GM10266 (cell line): ENCODE measurements around the gene CEP72.
"Not testable (repeated sequence)": the region's sequence is repeated elsewhere in the genome, so short reads cannot be mapped to it uniquely, and the experiment has no call there.

ENCODE experiments used
- DNase-seq: peaks from one replicate; pipeline ENCODE4 v3.0.0; 2012; ENCODE audit errors: extremely low spot score
- CTCF ChIP-seq: IDR thresholded peaks from 2 replicates; pipeline ENCODE4 v1.5.1; 2012; ENCODE audit warnings: mild to moderate bottlenecking, low read depth; ENCODE audit not compliant: control insufficient read depth, insufficient read depth; ENCODE audit errors: missing control alignments

The CEP72 gene

GRCh38 chr5:683551-684481, 71.7 kb downstream of the CEP72 start:
- no peak for DNase-seq
- no peak for TF ChIP-seq CTCF

GRCh38 chr5:684751-685216, 72.6 kb downstream of the CEP72 start:
- TF ChIP-seq CTCF: no peak
- no peak for DNase-seq

GRCh38 chr5:685262-686171, 73.4 kb downstream of the CEP72 start:
- no peak for TF ChIP-seq CTCF
- no peak for DNase-seq

GRCh38 chr5:686172-686523, 74.0 kb downstream of the CEP72 start:
- DNase-seq: not testable (repeated sequence)

- DNase-seq: not testable (repeated sequence)
Measured at GRCh38 chr5:686936-687335, 74.8 kb downstream of the CEP72 start.

GRCh38 chr5:688348-689010, 76.3 kb downstream of the CEP72 start:
- DNase-seq: not testable (repeated sequence)

GRCh38 chr5:690293-690692, 78.2 kb downstream of the CEP72 start:
- DNase-seq: not testable (repeated sequence)

- not testable (repeated sequence) for DNase-seq
Measured at GRCh38 chr5:691049-691448, 78.9 kb downstream of the CEP72 start.

GRCh38 chr5:691817-692528, 79.8 kb downstream of the CEP72 start:
- DNase-seq: no peak
- TF ChIP-seq CTCF: no peak

- peak; percentile 13 for DNase-seq
Measured at GRCh38 chr5:692529-693041, 80.4 kb downstream of the CEP72 start.

GRCh38 chr5:693271-694041, 81.3 kb downstream of the CEP72 start, which contains the start of gene TPPP:
TSS of gene TPPP (minus strand) at chr5:693352. CDS start at chr5:678060, 15,292 bp downstream.
- peak; percentile 95 for DNase-seq

GRCh38 chr5:694042-694431, 81.9 kb downstream of the CEP72 start:
- DNase-seq: not testable (repeated sequence)

GRCh38 chr5:695475-695874, 83.3 kb downstream of the CEP72 start:
- DNase-seq: not testable (repeated sequence)
